ENCODE measurements around the gene PRICKLE4.

Gene PRICKLE4

GRCh38 chr6:41780551-41781365 lies at the start of gene PRICKLE4:
PRICKLE4 (plus strand) TSS chr6:41780782; CDS start chr6:41783474, 2,692 bp downstream.
- no peak for DNase-seq

GRCh38 chr6:41731561-41732086 lies 49.0 kb upstream of the PRICKLE4 start:
- no peak for DNase-seq

- DNase-seq = no peak
Observed at GRCh38 chr6:41732149-41732548, 48.4 kb upstream of the PRICKLE4 start.

- no peak for DNase-seq
Observed at GRCh38 chr6:41732591-41733359, 47.8 kb upstream of the PRICKLE4 start.

- no peak for DNase-seq
Observed at GRCh38 chr6:41733360-41733706, 47.2 kb upstream of the PRICKLE4 start.

GRCh38 chr6:41733707-41734665 lies 46.6 kb upstream of the PRICKLE4 start:
- no peak for DNase-seq

GRCh38 chr6:41734666-41735426 lies 45.7 kb upstream of the PRICKLE4 start:
- no peak for DNase-seq

GRCh38 chr6:41735427-41736185 lies 45.0 kb upstream of the PRICKLE4 start, which contains the start of gene TFEB:
TFEB (minus strand) TSS chr6:41735608; CDS start chr6:41691213, 44,395 bp downstream.
- peak; percentile 68 for DNase-seq

- DNase-seq = no peak
Observed at GRCh38 chr6:41736186-41736733, 44.3 kb upstream of the PRICKLE4 start.

GRCh38 chr6:41736800-41737555 lies 43.6 kb upstream of the PRICKLE4 start:
- DNase-seq = no peak

GRCh38 chr6:41737591-41738130 lies 42.9 kb upstream of the PRICKLE4 start:
- DNase-seq = no peak

GRCh38 chr6:41739041-41739440 lies 41.5 kb upstream of the PRICKLE4 start:
- no peak for DNase-seq

- DNase-seq = no peak
Observed at GRCh38 chr6:41740366-41741162, 40.0 kb upstream of the PRICKLE4 start.

GRCh38 chr6:41741625-41742490 lies 38.7 kb upstream of the PRICKLE4 start:
- DNase-seq = no peak

- no peak for DNase-seq
Observed at GRCh38 chr6:41743406-41744235, 37.0 kb upstream of the PRICKLE4 start.

- no peak for DNase-seq
Observed at GRCh38 chr6:41744236-41744787, 36.3 kb upstream of the PRICKLE4 start.
